ENCODE data around the gene HSDL2. TPM values are rescaled to one million over a fixed set of nuclear protein-coding genes. Genes with fewer than 3 reads are reported as not detected.

HSDL2 gene
- total RNA-seq, 4 donors from 2014 or later = 72.9 to 112 (median 101) TPM

DNA sequence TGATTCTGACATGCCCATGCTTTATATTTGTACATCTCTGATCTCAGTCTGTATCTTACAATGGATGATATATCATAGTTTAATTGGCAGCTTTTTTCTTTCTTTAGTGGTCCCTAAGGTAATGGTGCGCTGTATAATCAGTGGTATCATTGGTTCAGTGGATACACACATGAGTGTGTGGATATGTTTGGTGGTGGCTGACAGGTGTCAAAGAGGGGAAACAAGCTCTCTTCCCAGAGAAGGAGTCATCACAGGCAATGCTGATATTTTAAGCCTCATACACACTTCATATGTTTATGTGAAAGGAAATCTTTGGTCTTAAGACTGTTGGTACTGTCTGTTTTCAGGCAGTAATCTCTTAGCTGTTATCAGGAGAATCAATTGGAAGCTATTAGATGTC lies 54.6 kb downstream of the HSDL2 start:
- TF ChIP-seq, protein P1, sequence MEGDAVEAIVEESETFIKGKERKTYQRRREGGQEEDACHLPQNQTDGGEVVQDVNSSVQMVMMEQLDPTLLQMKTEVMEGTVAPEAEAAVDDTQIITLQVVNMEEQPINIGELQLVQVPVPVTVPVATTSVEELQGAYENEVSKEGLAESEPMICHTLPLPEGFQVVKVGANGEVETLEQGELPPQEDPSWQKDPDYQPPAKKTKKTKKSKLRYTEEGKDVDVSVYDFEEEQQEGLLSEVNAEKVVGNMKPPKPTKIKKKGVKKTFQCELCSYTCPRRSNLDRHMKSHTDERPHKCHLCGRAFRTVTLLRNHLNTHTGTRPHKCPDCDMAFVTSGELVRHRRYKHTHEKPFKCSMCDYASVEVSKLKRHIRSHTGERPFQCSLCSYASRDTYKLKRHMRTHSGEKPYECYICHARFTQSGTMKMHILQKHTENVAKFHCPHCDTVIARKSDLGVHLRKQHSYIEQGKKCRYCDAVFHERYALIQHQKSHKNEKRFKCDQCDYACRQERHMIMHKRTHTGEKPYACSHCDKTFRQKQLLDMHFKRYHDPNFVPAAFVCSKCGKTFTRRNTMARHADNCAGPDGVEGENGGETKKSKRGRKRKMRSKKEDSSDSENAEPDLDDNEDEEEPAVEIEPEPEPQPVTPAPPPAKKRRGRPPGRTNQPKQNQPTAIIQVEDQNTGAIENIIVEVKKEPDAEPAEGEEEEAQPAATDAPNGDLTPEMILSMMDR (IDR thresholded peaks at IDR 0.05; ENCODE audit: low read depth) = no peak

DNA sequence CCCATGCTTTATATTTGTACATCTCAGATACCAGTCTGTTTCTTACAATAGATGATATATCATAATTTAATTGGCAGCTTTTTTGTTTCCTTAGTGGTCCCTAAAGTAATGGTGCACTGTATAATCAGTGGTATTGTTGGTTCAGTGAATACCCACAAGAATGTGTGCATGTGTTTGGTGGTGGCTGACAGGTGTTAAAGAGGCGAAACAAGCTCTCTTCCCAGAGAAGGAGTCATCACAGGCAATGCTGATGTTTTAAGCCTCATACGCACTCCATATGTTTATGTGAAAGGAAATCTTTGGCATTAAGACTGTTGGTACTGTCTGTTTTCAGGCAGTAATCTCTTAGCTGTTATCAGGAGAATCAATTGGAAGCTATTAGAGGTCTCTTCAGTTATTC lies 57.5 kb downstream of the HSDL2 start:
- TF ChIP-seq, protein P1 (IDR thresholded peaks at IDR 0.05; ENCODE audit: low read depth) = no peak

DNA sequence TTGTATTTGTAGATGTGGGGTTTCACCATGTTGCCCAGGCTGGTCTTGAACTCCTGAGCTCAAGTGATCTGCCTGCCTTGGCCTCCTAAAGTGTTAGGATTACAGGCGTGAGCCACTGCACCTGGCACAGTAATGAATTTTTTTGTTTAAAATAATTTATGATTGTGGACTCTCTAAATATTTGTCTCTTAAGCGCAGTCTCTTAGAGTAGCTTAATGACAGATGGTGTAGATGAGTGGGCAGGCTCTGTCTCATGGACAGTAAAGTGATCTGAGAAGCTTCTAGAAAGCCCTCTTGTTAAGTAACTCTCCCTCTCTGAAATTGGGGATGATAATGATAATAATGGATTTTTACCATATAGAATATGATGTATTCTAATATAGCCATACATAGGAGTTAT lies 59.3 kb downstream of the HSDL2 start:
- TF ChIP-seq, protein P1 (IDR thresholded peaks at IDR 0.05; ENCODE audit: low read depth) = no peak

DNA sequence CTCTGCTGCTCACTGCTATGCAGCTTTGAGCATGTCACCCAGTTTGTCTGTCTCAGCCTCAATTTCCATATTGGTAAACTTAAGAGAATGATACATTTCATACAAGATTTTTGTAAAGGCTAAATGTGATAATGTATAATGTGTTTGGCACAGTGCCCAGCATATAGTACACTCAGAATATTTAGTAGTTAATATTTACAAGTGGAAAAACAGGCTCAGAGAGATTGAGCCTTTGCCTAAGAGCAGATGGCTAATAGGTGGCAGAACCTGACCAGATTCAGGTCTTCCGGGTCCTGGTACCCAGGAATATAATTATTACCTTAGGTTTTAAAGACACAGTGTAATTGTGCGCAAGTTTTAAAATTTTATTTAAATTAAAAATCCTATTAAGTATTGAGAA lies 59.9 kb downstream of the HSDL2 start:
- TF ChIP-seq, protein P1 (IDR thresholded peaks at IDR 0.05; ENCODE audit: low read depth) = no peak

DNA sequence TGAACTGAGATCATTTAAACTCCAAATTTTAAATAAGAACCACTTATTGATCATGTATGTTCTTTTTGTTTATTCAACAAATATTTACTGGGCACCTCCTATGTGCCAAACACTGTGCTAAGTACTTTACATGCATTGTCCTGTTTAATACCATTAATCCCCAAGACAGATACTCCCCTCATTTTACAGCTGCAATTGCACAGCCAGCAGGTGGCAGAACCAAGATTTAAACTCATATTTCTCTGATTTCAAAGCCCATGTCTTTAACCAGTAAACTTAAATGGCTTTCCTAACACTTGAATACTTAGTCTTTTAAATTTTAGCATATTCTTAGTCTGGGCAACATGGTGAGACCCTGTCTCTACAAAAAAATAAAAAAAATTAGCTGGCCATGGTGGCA lies 63.3 kb downstream of the HSDL2 start:
- TF ChIP-seq, protein P1 (IDR thresholded peaks at IDR 0.05; ENCODE audit: low read depth) = no peak

DNA sequence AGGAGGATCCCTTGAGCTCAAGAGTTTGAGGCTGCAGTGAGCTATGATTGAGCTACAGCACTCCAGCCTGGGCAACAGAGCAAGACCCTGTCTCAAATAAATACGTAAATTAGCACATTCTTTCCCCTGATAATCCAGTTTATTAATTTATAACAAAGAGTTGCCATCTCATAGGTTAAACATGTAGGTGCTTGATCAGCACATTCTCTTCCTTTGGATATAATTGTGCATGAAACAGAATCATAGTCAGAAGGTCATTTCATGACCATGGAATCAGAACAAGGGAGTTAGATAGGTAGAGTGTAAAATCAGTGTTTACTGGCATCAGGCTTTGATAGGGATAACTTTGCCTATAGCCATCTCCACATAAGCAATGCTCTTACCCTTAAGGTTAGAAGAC lies 63.7 kb downstream of the HSDL2 start:
- TF ChIP-seq, protein P1 (IDR thresholded peaks at IDR 0.05; ENCODE audit: low read depth) = no peak

DNA sequence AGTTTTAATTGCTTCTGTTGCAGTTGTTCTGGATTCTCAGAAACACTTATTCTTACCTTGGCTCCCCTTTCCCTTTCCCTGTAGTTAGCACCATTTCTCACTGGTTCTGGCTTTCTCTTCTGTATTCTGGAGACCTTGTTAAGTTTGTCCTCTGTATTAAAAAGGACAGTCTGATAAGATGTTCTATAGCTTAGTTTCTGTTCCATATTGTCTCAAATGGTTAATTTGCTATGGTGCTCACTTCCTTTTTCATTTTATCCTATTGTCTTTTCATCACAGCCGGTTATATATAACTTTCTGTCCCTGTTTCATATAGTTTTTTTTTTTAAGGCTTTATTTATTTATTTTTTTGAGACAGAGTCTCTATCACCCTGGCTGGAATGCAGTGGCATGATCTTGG lies 65.3 kb downstream of the HSDL2 start:
- TF ChIP-seq, protein P1 (IDR thresholded peaks at IDR 0.05; ENCODE audit: low read depth) = no peak

Measured in subcutaneous adipose tissue (tissue), 4 donors.